ENCODE measurements around the gene ZCRB1.
A peak's percentile ranks its signal among the peaks of the same experiment; 100 is the strongest.

The ZCRB1 gene

GRCh38 chr12:42325653-42326474, at the start of gene ZCRB1, which contains the start of gene PPHLN1 (continued):
- TF ChIP-seq ZNF513 (tag by site-specific recombination; IDR thresholded peaks at IDR 0.05) (no peak), ZNF140 (tag by site-specific recombination; IDR thresholded peaks at IDR 0.05) (no peak), ZNF223 (tag by site-specific recombination; IDR thresholded peaks at IDR 0.05) (no peak), ZNF398 (tag by site-specific recombination; IDR thresholded peaks at IDR 0.05) (0 out of 2 replicates have a peak, but pooled peaks have one; percentile 52), ZNF24 (tag by site-specific recombination; IDR thresholded peaks at IDR 0.05) (no peak), OVOL3 (tag by site-specific recombination; IDR thresholded peaks at IDR 0.05) (peak; percentile 93), BCL11B (tag by site-specific recombination; IDR thresholded peaks at IDR 0.05; ENCODE audit: low read depth) (no peak), BCL11A (tag by site-specific recombination; IDR thresholded peaks at IDR 0.05; ENCODE audit: low read depth) (no peak), HOXC10 (CRISPR knock-in tag; IDR thresholded peaks at IDR 0.05) (no peak), GLIS1 (tag by site-specific recombination; IDR thresholded peaks at IDR 0.05) (peak; percentile 41; the same call in 1 of the 2 replicates), ZNF324 (tag by site-specific recombination; IDR thresholded peaks at IDR 0.05) (peak; percentile 38; the same call in 1 of the 2 replicates), ZNF777 (tag by site-specific recombination; IDR thresholded peaks at IDR 0.05; ENCODE audit: borderline replicate concordance) (no peak), ZNF148 (tag by site-specific recombination; IDR thresholded peaks at IDR 0.05; ENCODE audit: borderline replicate concordance) (no peak), ZNF518A (tag by site-specific recombination; conservative IDR thresholded peaks at IDR 0.05; ENCODE audit: low read depth) (peak; percentile 32; the same call in 1 of the 2 replicates), ZXDB (tag by site-specific recombination; IDR thresholded peaks at IDR 0.05) (peak; percentile 100), ZNF791 (tag by site-specific recombination; IDR thresholded peaks at IDR 0.05) (no peak), KLF8 (tag by site-specific recombination; IDR thresholded peaks at IDR 0.05) (peak; percentile 63), ZNF302 (tag by site-specific recombination; IDR thresholded peaks at IDR 0.05; ENCODE audit: low read depth) (no peak), ZBTB20 (tag by site-specific recombination; IDR thresholded peaks at IDR 0.05) (peak; percentile 98), ZFP3 (tag by site-specific recombination; IDR thresholded peaks at IDR 0.05; ENCODE audit: low read depth) (no peak), ZBTB1 (tag by site-specific recombination; IDR thresholded peaks at IDR 0.05) (no peak), ZNF239 (tag by site-specific recombination; IDR thresholded peaks at IDR 0.05) (no peak), ZNF488 (tag by site-specific recombination; IDR thresholded peaks at IDR 0.05) (no peak), ZBTB11 (tag by site-specific recombination; conservative IDR thresholded peaks at IDR 0.05; ENCODE audit: low read depth) (peak; percentile 87)
